CD4-positive, alpha-beta T cell treated with Interferon gamma for 1 hour (primary cell): ENCODE results near the gene GMDS.

ENCODE experiments used
- DNase-seq: peaks from one replicate; pipeline ENCODE4 v3.0.0-alpha.2; 2020

The GMDS gene

DNA sequence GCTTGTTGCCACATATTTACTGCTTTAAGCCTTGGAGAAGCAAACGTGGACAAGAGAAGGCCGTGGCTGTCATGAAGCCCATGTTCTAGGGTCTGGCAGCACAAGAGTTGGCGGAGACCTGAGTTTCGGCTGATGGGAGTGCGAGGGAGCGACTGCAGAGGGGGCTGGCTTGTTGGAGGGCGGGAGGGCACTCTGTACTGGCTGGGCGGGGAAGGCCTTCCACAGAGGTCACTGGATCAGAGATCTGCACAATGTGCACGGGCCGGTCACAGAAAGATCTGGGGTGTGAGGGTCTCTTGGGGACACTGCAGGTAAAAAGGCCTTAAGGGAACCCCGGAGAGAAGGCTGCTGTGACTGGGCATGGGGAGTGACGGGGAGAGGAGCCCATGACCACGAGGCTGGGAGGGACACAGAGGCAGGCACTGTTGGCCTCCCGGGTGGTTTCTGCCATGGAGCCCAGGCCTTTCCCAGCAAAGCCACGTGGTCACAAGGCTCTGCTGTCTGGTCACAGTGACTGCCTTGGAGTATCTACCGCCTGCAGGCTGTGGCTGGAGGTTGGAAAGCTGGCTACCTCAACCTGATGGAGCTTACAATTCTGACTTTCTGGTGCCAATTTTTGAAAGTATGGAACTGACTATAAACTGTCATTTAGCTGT is 611.9 kb downstream of the GMDS start:
- no peak for DNase-seq

DNA sequence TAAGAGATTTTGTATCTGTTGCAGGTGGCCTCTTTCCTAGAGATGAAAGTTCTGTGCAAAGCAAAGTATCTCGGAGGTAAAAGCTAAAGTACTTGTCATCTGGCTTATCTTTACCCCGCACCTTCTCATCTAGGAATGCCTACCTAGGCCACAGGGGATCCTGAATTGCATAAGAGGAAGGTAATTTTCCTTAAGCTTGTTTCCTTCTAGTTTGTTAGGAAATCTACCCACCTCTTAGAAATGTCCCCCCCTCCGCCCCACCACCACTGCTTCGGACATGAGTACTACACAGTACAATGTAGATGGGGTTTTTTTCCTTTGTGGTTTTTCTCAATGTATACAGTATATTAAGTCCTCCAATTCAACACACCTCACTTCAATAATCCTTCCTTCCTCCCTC is 614.2 kb downstream of the GMDS start:
- no peak for DNase-seq

DNA sequence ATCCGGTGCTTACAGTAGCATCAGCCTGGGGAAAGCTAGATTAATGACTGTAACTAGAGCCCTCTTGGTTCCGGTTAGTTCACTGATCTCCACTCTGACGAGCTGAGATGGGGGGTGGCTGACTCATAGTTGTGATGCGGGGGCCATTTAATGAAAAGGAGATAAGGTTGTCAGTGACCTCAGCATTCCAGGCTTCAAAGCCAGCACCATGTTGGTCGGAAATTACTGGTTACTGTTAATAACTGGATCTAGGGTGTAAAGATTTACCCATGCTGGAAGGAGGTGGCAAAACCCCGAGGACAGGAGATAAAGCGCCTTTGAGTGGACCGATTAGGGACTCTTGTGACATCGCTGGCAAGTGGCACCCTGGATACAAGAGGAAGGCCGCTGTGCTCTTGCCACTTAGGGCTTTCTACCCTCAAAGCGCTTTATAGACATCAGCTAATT is 614.6 kb downstream of the GMDS start:
- no peak for DNase-seq

DNA sequence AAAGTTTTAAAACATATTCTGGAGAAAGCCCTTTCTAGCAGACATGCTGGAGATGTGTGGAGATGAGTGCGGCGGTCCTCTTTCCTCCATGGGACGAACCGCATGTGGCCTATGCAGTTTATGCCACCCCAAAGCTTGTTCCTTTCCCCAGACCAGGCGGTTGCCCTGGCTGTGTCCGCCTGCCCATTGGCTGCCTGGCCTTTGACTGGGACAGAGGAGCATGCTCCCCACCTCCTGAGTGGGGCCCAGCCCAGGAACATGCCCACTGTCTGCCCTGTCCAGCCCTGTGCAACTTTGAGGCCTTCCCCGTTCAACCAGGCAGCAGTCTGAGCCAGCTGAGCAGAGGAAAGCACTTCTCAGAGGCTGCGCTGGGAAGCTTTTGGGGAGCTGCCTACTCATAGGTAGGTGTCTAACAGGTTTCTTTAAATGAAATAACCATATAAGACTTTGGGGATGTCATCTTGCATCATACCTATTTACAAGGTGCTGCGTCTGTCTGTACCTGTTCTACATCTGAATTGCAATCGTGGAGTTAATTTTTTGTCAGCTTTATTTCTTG is 615.1 kb downstream of the GMDS start:
- DNase-seq, result no peak

DNA sequence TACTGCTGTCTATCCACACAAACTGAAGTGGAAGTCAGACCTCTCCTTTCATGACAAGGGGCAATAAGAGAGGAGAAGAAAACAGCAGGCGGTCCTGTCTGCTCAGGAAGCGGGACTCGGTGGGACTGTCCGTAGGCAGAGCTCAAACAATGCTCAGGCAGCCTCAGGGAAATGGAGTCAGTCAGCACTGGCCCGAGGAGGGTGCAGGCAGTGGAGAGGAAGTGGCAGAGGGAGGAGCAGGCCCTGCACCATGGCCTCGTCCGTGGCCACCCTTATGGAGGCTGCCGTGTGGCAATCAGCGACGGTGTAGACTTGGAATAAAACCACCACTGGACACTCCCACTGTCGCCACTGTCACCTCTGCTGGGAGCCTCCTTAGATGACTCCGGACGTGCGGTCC is 616.1 kb downstream of the GMDS start:
- DNase-seq, result no peak

DNA sequence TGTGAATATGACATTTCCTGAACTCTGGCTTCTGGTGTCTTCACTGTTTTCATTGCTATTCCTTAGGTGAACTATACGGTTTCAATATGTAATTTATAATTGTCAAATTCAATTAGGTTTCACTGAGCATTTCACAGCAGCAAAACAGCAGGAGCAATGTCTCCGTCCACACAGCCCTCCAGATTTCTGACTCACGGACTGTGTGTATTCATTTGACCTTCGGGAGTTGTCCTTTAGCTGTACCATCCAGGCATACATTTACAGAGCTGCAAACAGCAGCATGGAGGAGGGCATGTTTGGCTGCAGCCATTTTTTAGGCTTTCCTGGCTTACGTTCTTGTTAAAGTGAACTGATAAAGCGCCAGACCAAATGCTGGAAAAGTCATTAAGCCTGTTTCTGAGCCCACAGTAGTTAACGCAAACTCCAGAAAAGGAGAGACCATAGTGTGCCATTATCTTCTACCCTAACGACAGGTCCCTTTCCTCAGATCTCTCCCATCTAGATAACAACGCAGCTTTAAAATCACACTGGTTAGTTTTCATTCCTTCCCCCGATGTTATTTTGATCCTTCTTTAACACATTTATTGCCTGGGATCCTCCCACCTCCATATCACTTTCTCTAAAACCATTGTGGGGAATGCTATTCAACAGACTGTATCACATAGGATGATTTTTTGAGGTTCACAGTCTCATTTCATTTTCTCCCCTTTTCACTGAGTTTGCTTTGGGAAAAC is 617.4 kb downstream of the GMDS start:
- DNase-seq, result no peak

DNA sequence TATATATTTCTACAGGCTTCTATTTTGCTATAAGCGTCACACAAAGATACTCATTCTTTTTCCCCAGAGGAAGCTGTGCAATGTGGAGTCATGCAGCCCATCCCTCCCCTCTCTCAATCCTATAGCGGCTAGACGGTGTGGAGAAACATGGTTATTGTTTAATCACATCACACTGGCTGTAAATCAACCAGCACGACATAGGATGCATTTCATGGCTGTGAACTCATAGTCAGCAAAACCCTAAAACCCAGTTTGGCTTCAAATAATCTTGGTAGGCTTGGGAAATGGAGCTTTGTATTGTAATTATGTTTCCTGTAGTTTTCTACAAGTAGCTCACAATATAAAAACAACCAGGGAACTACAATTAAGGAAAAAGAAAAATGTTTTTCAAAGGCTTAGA is 618.9 kb downstream of the GMDS start:
- DNase-seq, result no peak

DNA sequence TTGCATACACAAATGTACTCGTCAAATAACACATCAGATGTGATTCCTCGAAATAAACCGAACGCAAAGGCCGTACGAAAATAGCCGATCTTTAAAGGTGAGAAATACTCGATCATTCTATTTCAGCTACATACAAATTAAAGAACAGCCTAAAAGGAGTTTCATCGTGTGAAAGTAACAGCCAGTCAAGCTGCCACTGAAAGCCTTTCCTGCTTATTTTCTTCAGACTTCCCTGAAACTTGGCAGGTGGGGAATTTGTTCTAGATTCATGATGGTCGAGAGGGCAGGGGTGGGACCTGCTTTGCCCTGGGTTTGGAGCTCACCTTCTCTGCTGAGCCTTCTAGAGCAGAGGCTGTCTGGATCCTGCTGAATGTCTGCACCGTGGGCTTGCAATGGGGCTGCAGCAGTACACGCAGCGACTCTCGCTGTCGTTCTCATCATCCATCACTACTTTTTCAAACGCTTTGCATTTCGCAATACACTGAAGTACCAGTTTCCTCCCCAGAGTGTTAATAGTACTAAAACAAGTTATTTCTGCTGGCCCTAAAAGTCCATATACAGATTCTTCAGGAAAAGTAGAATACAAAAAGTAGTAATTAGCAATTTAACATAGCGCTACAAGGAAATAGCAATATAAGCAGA is 619.5 kb downstream of the GMDS start:
- no peak for DNase-seq

DNA sequence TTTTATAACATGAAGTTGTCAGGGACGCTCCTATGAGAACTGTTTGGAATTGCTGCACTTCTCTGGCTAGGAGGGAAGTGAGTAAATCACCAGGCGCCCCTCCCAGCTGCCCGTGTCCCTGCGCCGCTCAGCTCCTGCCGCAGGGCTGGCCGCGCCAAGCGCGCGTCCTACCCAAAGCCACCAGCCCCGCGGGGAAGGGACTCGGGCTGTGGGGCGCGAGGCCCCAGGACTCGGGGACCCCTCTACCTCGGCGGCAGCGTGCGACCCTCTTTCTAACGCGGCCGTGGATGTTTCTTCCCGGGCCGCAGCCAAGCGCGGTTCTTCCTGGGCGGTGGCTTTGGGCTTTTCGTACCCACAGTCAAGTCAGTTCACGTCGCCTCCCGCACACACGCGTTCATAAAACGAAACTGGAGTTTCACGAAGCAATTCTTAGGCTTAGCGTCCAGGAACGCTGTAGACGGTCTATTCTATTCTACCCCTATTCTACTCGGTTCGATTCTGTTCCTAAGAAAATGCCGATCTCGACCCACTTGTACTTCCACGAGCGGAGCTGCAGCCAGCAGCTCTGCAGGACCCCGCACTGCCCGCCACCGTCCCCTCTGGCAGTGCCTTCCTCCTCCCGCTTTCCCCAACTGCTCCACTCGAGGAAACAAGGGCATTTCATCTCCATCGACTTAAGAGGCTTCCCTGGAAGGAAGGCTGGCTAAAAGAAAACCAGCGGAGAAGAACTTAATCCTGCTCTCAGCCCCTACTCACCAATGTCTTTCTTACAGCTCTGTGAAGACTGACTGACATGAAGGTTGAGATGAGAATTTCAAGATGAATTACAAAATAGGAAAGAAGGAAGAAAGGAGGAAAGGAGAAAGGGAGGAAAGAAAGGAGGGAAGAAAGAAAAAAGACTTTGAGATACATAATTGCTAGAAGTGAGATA is 620.3 kb downstream of the GMDS start:
- no peak for DNase-seq

DNA sequence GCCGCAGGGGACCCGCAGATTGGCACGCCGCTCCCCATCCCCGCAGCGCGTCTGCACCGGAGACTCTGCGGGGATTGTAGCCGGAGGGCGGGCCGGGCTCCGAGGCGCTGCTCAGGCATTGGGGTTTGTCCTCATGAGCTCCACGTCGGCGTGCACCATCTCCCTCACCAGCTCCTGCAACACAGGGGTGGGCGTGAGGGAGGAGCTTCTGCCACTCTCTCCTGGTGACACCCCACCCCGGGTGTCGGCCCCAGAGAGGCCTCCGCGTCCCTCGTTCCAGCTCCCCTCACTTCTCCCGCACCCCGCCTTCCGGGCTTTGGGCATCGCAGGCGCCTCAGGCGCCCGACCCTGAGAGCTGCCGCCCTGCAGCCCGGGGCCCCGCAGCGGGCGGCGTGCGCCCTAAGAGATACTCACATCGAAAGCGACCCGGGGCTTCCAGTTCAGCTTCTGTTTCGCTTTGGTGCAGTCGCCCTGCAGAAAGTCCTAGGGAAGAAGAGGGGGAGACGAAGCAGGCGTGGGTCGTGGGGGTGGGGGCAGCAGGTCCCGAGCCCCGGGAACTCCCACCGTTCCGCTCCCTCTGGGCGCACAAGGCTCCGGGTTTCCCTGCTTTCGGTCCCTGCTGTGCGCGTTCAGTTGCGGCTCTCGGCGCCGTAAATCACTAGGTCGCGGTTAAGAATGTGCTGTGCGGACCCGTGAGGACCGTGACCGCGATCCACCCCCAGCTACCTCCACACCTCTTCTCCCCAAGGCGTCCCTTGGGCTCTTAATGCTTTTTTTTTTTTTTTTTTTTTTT is 621.2 kb downstream of the GMDS start:
- no peak for DNase-seq

DNA sequence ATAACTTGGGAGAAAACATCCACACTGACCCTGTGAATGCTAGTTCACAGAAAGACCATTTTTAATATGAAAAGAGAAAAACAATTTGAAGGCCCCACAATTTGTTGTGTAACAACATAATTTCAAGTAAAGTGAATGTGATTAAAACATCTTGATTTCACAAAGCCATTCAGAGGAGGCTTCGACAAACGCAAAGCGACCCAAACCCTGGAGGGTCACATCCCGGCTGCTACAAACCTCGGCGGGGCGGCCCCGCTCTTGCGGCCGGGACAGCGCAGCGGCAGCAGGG is 621.7 kb downstream of the GMDS start:
- DNase-seq, result no peak

DNA sequence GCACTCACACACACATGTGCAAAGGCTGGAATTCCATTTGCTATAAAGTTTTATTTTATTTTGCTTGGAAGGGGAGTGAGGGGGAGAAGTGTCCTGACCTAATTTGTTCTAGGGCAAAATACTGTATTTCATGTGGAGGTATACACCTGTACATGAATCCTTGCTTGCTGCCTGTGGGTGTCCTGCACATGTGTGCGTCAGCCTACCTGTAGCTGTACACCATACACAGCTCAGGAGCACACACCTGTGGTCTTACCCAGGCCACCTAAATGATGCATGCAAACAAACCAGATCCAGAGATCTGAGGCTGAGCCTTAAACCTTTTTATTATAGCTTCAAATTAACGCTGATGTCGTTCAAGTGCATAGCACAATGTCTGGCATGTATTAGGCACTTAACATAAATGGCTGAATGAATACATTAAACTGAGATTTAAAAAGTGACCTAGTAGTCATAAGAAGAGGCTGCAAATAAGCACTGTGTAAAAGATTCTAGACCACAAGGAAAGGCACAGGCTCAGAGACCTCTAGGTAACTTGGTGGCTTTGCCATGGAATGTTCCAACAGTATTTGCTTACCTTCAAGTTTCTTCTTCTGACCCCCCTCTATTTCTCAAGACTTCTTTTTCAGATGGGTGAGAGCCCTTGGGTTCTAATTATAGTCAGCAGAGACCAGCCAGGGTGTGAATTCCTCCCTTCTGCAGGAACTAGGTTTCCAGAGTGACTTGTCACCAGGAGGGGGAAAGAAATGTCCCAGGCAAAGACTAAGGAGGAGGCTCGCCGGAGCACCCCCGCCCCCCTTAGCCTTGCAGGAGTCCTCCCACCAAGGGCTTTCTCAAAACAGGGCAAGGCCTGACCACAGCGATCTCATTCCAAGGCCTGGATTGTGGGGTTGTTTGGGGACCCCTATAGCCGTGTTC is 622.3 kb downstream of the GMDS start:
- DNase-seq, result no peak

DNA sequence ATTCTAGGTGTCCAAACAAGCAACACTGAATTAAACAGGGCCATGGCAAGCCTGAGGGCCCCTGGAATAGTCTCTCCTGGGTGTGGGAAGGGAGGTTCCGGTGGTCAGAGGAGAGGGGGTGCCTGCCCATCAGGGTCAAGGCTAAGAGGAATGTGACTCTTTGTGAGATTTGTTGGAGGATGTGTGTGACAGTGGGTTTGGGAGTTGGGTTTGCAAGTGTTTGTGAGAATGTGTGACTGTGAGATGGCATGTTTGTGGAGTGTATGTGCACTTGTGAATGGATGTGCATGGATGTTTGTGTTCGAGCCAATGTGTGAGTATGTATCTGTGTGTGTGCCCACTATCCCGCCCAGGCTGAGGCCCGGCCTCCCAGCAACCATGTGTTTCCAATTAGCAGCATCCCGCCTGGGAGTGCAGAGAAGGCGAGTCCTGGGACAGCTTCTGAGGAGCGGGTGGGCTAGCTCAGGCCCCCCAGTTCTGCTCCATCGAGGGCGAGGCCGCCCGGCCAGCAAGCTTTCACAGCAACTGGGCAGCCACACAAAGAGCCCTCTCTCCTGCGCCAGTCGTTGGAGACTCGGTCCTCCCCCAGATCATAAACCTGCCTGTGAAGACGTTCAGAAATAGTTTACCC is 623.1 kb downstream of the GMDS start:
- DNase-seq, result no peak

DNA sequence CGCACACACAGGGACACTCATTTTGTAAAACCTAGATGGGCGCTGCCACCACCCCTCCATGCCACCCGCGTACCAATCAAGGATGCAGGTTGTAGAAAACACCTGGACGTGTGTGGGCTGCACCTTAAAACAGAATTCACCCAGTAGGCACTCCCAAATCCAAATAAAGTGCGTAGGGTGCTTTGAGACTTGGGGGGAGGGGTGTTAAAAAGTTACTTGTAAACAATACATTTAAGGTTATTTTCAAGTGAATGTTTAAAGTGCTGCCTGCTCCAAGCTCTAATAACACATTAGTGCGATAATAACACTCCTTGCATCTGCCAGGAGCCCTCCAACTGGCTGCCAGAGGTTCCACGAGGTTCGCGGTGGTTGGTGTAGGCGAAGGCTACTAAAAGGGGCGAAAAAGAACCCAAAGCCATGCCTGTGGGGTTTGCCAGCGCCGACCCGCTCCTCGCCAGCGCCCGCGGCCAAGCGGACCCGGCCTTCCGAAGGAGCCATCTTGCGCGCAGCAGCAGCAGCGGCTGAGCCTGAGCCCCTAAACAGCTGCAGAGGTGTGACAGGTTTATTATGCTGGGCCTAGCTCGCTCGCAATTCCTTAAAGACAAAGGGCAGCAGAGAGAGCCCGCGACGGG is 624.2 kb downstream of the GMDS start:
- no peak for DNase-seq

DNA sequence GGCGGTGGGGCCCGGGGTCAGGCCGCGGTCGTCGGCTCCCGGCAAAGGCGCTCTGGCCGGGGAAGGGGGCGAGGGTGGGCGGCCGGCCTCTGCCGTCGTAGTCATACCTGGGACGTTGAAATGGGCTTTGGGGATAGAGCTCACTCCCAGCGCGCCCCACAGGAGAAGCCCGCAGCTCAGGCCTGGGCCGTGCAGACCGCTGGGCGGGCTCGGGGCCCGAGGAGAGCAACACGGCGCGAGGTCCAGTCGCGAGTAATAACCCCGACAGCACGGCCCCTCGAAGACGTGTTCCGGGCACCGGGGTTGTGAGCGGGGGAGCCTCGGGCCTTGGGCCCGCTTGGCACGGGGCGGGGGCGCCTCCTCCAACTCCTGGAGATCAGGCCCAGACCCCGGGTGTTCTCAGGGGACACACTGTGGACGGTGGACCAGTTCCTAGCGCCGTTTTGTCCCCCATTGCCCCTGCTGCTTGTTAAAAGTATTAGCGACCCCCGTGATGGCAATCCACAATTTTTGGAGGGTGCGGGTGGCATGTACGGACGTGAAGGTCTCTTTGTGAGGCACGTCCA is 624.8 kb downstream of the GMDS start:
- no peak for DNase-seq

DNA sequence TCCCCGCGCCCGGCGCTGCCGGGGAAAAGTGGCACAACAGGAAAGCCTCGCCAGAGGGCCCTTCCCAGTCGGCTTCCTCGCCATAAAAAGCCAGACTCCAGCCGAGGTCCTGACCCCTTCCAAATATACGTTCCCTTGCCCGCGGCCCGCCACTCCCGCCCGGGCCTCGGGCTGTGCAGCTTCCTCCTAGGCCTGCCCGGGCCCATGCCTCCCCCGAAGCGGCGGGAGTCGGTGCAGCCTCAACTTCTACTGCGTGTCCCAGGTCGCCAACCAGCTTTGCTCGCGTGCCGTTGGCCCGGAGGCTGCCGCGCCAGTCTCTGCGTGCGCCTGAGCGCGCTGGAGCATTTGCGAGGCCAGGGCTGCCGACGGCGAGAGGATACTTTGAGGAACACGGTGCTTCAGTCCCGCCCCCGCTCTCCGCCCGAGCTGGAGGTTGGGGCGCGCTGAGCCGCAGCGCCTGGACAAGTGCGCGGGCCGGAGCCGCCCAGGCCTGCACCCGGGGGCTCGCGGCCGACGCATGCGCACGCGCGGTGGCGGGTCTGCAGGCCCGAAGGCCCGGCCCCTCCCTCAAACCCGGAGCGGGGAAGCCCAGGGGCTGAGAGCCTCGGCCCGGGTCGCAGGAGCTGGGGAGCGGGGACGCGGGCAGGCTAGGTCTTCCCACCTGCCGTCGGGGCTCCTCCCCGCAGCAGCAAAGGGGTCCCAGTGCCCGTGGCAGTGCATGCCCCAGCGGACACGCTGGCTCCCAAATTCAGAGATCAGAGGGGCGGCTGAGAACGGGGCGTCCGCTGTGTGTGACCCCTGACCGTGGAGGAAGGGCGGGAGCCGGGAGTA is 625.5 kb downstream of the GMDS start:
- DNase-seq, result no peak

DNA sequence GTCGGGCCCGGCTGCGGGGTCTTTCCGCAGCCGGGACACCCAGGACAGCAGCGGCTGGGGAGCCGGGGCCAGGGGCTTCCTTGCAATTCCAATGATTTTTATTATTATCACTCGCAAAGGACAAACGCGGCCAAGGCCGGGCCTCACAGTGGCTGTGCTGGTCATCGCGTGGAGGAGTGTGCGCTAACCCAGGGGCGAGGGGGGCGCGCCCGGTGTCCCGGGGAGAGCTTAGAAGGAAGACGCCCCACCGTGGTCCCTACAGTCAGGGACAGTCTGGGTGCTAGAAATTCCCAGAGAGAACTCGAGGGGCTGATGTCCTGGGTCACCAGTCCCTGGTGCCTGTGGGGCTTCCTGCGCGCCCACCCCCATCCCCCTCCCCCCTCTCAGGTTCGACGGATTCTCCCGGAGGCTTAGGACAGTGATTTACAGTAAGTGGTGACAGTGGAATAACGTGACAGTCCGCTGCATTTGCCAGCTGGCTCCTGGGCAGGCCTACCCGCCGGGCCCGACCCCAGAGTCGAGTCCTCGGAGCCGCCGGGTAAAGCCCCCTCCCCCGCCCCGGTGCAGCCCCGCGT is 626.2 kb downstream of the GMDS start:
- no peak for DNase-seq
